GM18861 (cell line): ENCODE results near the gene MRPL3.
"Not testable (repeated sequence)": the region's sequence is repeated elsewhere in the genome, so short reads cannot be mapped to it uniquely, and the experiment has no call there.

Source experiments
- ATAC-seq: cut with Tn5 transposase; IDR thresholded peaks from one replicate; pipeline ENCODE4 v1.9.1; 2021; ENCODE audit not compliant: unreplicated experiment

The MRPL3 gene

GRCh38 chr3:131501949-131502348 is 822 bp downstream of the MRPL3 start:
- no peak for ATAC-seq

DNA sequence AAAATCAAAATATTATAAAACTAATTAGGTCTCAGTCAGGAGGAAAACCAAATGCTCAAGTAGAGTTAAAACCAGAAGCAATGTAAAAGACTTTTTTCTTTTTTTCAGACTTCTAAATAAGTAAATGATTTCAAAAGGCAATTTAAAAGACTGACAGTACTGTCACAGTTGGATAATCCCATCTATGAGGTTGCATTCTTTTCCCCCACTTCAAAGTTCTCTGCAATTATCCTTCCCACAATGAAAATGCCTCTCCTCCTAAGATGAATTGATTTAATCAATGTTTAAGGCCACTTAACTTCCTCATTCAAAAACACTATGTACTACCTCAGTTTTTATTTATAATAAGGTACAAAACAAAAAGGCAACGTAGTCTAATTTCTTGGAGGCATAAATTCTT is 8.1 kb downstream of the MRPL3 start:
- ATAC-seq, result no peak

DNA sequence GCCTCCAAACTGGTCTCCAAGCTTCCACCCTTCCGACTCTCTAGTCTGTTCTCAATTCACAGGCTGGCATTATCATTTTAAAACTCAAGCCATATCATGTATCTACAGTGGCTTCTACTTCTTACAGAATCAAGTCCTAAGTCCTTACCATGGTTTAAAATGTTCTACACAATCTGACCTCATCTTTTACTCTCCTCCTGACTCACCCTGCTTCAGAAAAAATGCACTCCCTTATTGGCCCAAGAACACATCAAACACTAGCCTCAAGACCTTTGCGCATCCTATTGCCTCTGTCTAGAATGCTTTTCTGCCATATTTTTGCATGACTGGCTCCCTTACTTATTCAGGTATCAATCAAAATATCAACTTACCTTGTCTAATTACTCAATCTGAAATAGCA is 11.0 kb downstream of the MRPL3 start:
- no peak for ATAC-seq

- ATAC-seq, result no peak
Observed at GRCh38 chr3:131491084-131491483, 11.7 kb downstream of the MRPL3 start.

- not testable (repeated sequence) for ATAC-seq
Observed at GRCh38 chr3:131486545-131486944, 16.2 kb downstream of the MRPL3 start.

DNA sequence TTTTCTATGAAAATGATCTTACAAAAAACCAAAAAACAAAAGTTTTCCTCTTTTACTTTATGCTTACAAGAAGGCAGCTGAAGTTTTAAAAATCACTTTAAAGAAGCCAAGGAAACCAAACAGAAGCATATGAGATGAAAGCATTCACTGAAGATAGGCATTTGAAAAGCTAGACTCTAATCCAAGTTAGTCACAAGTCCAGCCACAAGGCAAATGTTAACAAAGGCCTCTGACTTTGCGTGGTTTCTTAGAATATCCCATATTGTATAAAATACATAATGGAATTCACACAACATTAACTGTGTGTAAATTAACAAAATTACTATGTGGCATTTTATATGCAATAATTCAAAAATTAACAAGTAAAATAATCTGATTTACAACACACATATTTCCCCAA is 17.7 kb downstream of the MRPL3 start:
- no peak for ATAC-seq

DNA sequence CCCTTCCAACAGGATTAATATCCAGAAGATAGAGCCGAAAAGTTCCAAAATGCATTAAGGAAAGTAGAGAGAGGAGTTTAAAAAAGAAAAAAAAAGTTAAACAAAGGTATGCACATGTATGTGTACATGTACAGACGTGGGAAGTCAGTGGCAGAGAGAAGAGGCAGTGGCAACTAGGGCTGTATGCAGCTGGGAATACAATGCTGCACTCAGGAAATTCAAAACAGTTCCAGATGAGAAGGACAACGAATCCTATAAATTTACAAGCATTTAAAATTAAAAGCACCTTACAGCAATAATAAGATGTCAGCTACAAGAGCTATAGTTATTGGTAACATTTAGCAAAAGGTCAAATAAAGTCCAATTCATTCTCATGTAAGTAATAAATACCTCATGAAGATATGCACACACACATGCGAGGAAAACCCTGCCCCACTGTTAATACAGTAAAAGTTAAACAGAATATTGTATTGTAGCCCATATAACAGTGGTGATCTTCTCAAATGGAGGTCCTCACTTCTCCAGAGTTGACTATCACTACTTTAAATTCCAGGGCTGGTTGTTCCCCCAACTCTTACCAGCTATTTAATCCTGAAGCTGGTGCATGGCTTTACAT is 18.2 kb downstream of the MRPL3 start:
- ATAC-seq, result no peak

GRCh38 chr3:131480116-131480515 is 22.7 kb downstream of the MRPL3 start:
- ATAC-seq, result no peak

GRCh38 chr3:131477813-131478212 is 25.0 kb downstream of the MRPL3 start:
- no peak for ATAC-seq

GRCh38 chr3:131474115-131474514 is 28.7 kb downstream of the MRPL3 start:
- ATAC-seq, result no peak

GRCh38 chr3:131470377-131470776 is 32.4 kb downstream of the MRPL3 start:
- no peak for ATAC-seq

DNA sequence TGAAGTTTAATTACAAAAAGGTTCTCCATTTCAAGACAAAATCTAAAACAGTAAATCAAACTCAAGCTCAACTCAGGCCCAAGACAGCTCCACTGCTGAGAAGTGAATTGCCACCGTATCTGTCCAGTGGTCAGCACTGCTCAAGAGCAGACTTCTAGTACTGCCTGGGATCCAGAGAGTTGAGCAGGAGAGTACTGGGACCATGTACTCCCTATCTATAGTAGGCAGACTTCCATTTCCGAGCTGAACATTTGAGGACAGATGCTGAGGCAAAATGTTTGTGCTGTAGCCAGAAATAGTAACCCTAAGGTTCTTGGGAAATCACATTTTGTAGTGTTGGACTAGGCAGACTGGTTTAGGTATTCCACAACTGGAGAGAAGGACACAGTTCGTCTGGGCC is 44.1 kb downstream of the MRPL3 start:
- ATAC-seq, result no peak

DNA sequence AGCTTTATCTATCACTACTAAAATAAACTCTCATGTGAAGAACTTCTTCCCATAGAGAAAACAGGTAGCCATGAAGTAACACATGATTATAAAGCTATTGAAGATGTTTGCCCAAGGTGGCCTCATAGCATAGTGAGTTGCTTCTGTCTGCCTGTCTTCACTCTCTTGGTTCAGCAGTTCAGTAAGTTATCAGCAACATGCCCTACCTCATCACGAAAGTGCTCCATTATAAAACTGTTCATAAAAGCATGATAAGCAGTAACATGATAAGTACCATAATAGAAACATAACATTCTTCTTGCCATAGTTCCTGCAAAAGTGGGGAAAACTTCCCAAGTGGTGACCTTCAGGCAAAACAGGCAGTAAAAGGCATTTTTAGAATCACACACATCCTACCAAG is 45.6 kb downstream of the MRPL3 start:
- ATAC-seq, result no peak

DNA sequence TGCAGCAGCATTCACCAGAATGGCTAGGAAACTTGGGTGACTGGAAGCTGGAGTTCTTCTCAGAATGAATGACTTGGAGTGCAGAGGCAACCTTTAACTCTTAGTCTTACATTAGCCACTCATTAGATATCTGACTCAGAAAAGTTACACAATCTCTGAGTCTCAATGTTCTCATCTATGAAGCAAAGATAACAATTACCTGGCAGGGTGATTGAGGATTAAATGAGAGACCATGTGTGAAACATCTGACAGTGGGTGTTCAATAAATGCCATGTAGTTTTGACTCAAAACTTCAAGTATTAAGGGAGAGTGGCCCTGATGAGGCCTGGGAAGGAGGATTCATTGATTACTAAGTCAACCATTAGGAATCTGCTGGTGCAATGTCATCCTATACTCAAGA is 48.3 kb downstream of the MRPL3 start:
- ATAC-seq, result no peak

GRCh38 chr3:131453533-131453932 is 49.2 kb downstream of the MRPL3 start:
- ATAC-seq, result no peak

GRCh38 chr3:131447349-131447748 is 55.4 kb downstream of the MRPL3 start:
- no peak for ATAC-seq

GRCh38 chr3:131444180-131444579 is 58.6 kb downstream of the MRPL3 start:
- no peak for ATAC-seq

DNA sequence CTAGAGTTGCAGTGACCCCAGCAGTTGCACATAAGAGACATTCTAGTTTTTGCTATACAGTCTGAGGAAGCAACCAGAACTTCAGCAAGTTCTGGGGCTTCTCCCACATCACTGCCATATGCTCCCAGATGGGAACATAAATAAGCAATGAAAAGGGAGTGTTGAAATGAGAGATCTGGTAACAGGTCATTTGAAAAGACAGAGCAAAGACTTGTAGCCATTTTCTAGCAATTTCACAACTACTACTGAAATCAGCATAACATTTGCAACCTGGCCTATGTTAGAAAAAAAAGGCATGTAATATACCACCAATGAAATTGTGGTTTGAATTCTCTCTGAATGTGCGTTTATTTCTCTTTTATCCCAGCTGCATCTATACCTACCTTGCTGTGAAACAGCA is 63.7 kb downstream of the MRPL3 start:
- no peak for ATAC-seq

- no peak for ATAC-seq
Observed at GRCh38 chr3:131435000-131435399, 67.8 kb downstream of the MRPL3 start.

DNA sequence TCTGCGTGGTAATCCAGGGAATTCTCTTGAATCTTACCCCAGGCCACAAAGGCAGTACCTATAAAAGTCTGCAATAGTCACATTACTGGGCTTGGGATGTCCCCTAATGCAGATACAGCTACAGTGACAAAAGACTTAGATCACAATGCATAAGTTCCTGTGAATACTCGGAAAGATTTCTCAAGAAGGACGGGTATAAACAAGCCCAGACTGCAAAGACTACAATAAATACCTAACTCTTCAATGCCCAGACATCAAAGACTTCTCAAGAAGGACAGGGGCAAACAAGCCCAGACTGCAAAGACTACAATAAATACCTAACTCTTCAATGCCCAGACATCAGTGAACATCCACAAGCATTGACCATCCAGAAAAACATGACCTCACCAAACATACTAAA is 70.3 kb downstream of the MRPL3 start:
- no peak for ATAC-seq

DNA sequence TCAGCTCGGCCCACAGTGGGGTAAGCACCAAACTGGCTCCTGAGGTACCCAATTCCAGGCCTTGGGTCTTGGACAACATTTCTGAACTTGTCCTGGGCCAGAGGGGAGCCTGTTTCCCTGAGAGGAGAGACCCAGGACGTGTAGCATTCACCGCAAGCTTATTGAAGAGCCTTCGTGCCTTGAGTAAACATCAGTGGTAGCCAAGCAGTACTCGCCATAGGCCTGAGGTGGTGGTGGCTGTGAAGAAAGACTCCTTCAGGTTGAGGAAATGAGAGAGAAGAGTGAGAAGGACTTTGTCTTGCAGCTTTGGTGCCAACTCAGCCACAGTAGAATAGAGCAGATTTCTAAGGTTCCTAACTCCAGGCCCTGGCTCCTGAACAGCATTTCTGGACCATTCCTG is 71.0 kb downstream of the MRPL3 start:
- no peak for ATAC-seq

- no peak for ATAC-seq
Observed at GRCh38 chr3:131427226-131427625, 75.5 kb downstream of the MRPL3 start.

DNA sequence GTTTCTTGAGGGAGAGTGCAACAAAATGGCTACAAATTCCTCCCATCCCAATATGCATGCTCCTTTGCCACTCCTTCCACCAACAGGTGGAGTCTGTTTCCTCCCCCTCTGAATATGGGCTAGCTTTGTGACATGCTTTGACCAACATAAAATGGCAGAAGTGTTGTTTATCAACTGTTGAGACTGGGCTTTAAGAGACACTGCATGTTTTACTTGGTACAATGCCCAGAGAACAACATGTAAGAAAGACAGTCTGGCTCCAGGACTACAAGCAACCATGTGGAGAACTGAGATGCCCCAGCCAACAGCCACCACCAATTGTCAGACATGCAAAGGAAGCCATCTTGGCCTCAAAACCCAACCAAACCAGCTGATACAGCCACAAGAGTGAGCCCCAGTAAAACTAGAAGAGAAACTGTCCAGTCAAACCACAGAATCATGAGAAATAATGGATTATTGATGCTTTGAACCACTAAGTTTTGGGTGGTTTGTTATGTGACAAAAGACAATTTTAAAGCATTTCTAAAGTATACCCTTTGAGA is 80.7 kb downstream of the MRPL3 start:
- no peak for ATAC-seq
